GM18858 (cell line): Measurements from ENCODE around the gene TMEM221.

ENCODE experiments used
- ATAC-seq: cut with Tn5 transposase; IDR thresholded peaks from one replicate; pipeline ENCODE4 v1.9.1; 2021; ENCODE audit not compliant: unreplicated experiment

TMEM221 gene

GRCh38 chr19:17445526-17446165 is 2.8 kb downstream of the TMEM221 start:
- ATAC-seq = no peak

- ATAC-seq = no peak
Measured at GRCh38 chr19:17441241-17442021, 7.0 kb downstream of the TMEM221 start.

GRCh38 chr19:17436874-17437267 is 11.6 kb downstream of the TMEM221 start:
- ATAC-seq = no peak

- ATAC-seq = no peak
Measured at GRCh38 chr19:17436094-17436873, 12.2 kb downstream of the TMEM221 start.

GRCh38 chr19:17435218-17435617 is 13.2 kb downstream of the TMEM221 start:
- no peak for ATAC-seq

GRCh38 chr19:17431417-17431816 is 17.1 kb downstream of the TMEM221 start:
- ATAC-seq = no peak

GRCh38 chr19:17429641-17430113 is 18.8 kb downstream of the TMEM221 start:
- ATAC-seq = no peak

- no peak for ATAC-seq
Measured at GRCh38 chr19:17424743-17425365, 23.6 kb downstream of the TMEM221 start.

GRCh38 chr19:17423429-17424208 is 24.8 kb downstream of the TMEM221 start:
- no peak for ATAC-seq

- ATAC-seq = no peak
Measured at GRCh38 chr19:17421942-17422341, 26.5 kb downstream of the TMEM221 start.

GRCh38 chr19:17420475-17420924 is 28.0 kb downstream of the TMEM221 start:
- no peak for ATAC-seq

- ATAC-seq = peak; percentile 79
Measured at GRCh38 chr19:17419621-17420474, 28.6 kb downstream of the TMEM221 start, which contains the start of gene MVB12A. MVB12A (plus strand) TSS chr19:17420047; CDS start chr19:17420136, 89 bp downstream.

- ATAC-seq = no peak
Measured at GRCh38 chr19:17419154-17419620, 29.3 kb downstream of the TMEM221 start.

- ATAC-seq = no peak
Measured at GRCh38 chr19:17418710-17419109, 29.8 kb downstream of the TMEM221 start.

GRCh38 chr19:17415121-17415520 is 33.3 kb downstream of the TMEM221 start:
- no peak for ATAC-seq

GRCh38 chr19:17414097-17414496 is 34.4 kb downstream of the TMEM221 start:
- no peak for ATAC-seq

GRCh38 chr19:17411801-17412200 is 36.7 kb downstream of the TMEM221 start:
- no peak for ATAC-seq

GRCh38 chr19:17409990-17410389 is 38.5 kb downstream of the TMEM221 start:
- ATAC-seq = no peak

GRCh38 chr19:17406887-17407196 is 41.6 kb downstream of the TMEM221 start:
- no peak for ATAC-seq
